Amniotic epithelial cell (primary cell): Measurements from ENCODE around the gene SLX4.
A peak's percentile ranks its signal among the peaks of the same experiment; 100 is the strongest.
"Not testable (repeated sequence)": the region's sequence is repeated elsewhere in the genome, so short reads cannot be mapped to it uniquely, and the experiment has no call there.

Source experiments
- DNase-seq: peaks from one replicate; pipeline ENCODE4 v3.0.0-alpha.2; 2010; ENCODE audit warnings: low read depth

Gene SLX4

DNA sequence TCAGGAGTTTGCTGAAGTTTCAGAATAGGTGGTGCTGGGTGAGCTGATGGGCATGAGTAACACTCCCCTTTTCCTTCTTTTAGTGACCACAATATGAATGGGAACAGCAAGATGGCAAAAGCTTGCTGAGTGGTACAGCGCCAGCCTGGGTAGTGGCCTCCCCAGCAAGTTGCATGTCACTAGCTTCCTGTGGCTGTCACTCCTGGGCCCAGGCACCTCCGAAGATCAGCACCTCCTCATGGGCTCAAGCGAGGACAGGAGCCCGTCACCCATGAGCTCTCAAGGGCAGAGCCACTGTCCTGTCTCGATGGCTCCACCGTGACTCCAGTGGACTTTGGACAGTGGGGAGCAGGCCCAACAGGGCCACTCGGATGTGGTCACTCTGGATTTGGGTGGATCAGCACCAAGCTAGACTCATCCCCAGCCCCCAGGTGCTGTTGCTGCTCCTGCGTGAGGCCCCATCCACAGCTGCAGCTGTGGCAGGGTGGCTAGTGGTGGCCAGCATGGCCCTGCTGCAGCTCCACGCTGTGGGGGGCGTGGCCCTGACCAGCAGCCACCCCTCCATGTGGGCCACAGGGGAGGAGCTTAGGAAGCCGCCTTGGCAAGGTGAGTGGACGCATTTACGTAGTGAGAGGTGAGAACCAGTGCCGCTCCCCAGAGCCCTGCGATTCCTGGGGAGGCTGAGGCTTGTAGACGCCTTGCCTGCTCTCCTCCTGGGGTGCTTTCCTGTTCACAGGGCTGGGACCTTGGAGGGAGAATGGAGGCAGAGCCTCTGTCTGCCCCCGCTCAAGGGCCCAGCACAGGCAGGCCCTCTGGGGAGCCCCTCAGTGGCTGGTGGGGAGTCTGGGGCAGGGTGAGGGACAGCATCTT lies 29.5 kb upstream of the SLX4 start:
- DNase-seq: no peak

- DNase-seq: peak; percentile 9
These were observed 28.8 kb upstream of the SLX4 start for GRCh38 chr16:3640207-3640606.

- no peak for DNase-seq
These were observed 27.7 kb upstream of the SLX4 start for GRCh38 chr16:3638916-3639644.

- peak; percentile 61 for DNase-seq
These were observed 26.0 kb upstream of the SLX4 start for GRCh38 chr16:3637371-3637923.

- DNase-seq: peak; percentile 35
These were observed 14.7 kb upstream of the SLX4 start for GRCh38 chr16:3625911-3626732.

- DNase-seq: no peak
These were observed 13.9 kb upstream of the SLX4 start for GRCh38 chr16:3625331-3625730.

GRCh38 chr16:3623642-3624041 lies 12.2 kb upstream of the SLX4 start:
- DNase-seq: no peak

GRCh38 chr16:3618769-3619141 lies 7.3 kb upstream of the SLX4 start:
- peak; percentile 38 for DNase-seq

DNA sequence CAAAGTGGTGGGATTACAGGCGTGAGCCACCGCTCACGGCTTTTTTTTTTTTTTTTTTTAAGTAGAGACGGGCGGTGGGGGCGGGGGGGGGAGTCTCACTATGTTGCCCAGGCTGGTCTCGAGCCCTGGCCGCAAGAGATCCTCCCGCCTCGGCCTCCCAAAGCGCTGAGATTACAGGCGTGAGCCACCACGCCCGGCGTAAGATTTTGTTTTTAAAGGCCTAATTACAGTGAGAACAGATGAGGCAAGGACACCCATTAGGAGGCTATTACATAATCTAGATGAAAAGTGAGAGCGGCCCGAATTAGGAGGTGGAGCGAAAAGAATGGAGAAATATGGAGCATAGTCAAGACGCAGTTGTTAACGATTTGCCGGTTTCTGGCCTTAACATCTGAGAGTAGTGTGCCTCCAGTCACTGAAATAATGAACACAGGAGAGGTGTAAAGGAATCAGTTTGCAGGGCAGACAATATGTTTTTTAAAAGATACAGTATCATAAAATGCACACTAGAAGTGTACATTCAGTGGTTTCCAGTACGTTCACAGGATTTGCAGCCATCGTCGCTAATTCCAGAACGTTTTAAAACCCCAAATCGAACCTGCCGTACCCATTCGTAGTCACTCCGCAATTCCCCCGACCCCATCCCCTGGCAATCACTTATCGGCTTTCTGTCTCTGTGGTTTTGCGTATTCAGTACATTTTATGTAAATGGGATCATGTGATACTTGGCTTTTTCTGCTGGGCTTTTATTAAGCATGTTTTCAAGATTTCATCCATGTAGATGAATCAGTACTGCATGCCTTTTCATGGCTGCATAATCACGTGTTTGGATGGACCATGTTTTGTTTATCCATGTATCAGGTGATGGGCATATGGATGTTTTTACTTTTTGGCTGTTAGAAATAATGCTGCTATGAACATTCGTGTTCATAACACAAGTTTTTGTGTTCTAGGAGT lies 1.4 kb upstream of the SLX4 start:
- no peak for DNase-seq

GRCh38 chr16:3610698-3611145 lies 684 bp downstream of the SLX4 start:
- no peak for DNase-seq

GRCh38 chr16:3609895-3610697 lies 1.3 kb downstream of the SLX4 start:
- no peak for DNase-seq

DNA sequence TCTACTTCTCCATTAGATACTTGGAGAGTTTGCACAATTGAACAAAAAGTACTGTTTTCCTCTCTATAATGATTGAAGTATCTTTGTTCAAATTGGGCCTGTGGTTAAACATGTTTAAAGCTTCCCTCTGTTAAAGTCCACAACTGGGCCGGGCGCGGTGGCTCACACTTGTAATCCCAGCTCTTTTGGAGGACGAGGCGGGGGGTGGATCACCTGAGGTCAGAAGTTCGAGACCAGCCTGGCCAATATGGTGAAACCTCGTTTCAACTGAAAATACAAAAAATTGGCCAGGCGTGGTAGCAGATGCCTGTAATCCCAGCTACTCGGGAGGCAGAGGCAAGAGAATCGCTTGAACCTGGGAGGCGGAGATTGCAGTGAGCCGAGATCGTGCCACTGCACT lies 2.4 kb downstream of the SLX4 start:
- DNase-seq: not testable (repeated sequence)

GRCh38 chr16:3608069-3608468 lies 3.3 kb downstream of the SLX4 start:
- DNase-seq: no peak

- no peak for DNase-seq
These were observed 3.8 kb downstream of the SLX4 start for GRCh38 chr16:3607634-3608033.

- DNase-seq: no peak
These were observed 4.2 kb downstream of the SLX4 start for GRCh38 chr16:3607161-3607560.

DNA sequence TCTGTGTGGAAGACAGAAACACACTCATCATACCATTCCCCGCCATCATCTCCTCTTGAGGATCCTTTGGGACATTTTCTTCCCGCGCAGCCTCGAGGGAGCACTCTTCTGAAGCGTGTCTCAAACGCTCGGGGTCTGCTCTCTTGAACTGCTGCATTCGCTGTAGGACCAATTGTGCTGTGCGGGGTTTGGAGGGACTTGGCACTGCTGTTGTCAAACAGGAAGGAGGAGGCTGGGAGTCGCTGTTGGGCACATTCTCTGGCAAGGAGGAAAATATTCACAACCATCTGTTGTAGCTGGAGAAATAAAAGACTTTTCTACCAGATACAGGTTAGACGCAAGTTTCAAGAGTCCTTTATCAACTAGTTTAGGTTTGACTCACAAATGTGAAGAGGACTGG lies 5.0 kb downstream of the SLX4 start:
- DNase-seq: no peak

DNA sequence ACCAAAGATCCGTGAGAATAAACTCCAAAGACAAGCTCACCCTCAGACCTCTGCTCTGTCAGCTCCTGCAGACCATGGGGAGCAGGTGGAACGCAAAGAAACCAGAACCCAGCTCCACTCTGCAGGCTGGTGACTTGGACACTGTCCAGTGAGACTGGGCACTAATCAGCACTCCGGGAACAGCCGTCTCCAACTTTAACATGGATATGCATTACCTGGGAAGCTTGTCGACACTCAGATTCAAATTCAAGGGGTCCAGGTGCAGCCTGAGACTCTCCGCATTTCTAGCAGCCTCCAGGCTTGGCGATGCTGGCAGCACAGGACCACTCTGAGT lies 9.1 kb downstream of the SLX4 start:
- DNase-seq: no peak

DNA sequence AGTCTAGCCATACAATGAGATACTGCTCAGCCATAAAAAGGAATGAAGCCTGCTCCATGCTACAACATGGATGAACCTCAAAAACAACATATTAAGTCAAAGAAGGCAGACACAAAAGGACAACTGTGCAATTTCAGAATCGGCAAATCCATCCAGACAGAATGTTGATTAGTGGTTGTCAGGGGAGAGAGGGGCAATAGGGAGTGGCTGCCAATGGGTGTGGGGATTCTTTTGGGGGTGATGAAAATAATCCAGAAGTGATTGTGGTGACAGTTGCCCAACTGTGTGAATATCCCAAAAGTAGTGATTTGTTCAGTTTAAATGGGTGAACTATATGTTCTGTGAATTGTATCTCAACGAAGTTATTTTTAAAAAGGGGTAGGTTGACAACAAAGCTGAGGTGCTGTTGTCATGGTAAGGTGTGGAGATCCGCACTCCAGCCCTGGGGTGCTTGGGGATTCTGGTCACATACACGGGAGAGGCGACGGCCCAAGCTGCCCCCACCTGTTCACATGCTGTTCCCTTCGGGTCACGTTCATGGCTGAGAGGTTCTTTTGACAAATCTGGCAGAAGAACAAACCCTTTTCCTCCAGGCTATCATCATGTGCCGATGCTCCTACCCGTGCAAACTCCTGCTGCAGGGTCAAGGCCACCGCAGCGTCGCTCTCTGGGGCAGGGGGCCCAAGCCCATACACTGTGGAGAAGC lies 9.6 kb downstream of the SLX4 start:
- no peak for DNase-seq

- DNase-seq: no peak
These were observed 11.5 kb downstream of the SLX4 start for GRCh38 chr16:3599922-3600321.

- DNase-seq: no peak
These were observed 12.3 kb downstream of the SLX4 start for GRCh38 chr16:3599121-3599520.
